Astrocyte (in vitro differentiated cells and primary cell): Measurements from ENCODE around the gene HGS.

Experiments
- CTCF ChIP-seq: IDR thresholded peaks from 2 replicates; pipeline ENCODE4 v1.5.1; 2011; ENCODE audit warnings: low read depth, mild to moderate bottlenecking, inconsistent platforms, low read length, moderate library complexity; ENCODE audit not compliant: insufficient read depth
- EZH2 ChIP-seq: IDR thresholded peaks from 2 replicates; pipeline ENCODE4 v1.6.1; 2012; ENCODE audit warnings: mild to moderate bottlenecking, low read length, inconsistent platforms; ENCODE audit not compliant: insufficient read depth

DNA sequence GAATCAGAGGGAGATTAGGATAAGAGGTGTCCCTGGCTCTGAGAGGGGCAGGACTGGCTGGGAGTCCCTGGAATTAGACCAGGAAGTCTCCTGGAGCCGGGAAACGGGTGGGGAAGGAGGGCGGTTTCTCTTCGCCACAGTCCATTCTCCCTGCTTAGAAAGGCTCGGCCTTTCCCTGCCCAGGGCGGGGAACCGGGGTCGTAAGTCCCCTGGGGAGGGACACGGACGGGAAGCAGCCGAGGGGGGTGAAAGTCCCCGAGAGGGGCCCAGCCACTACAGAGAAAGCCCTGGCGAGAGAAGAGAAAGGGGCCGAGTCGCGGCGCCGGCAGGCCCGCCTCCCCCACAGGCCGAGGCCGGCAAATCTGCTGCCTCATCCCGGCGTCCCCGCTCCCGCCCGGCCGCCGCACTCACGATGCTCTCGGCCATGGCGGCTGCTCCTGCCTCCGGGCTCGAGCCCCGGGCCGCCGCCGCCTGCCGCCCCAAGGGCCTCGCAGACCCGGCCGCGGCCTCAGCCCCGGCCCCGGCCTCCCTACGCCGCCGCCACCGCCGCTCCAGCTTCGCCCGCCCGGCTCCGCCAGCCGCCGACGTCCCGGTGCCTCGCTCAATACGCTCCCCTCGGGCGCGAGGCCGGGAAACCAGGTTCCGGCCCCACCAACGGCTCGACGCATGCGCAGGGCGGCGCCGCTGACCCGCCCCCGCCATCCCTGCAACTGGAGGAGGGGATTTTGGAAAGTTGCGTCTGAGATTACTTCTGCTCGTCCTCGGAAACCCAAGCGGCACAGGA is 47.1 kb upstream of the HGS start, which contains the start of the genes NPLOC4 and TSPAN10:
- TF ChIP-seq CTCF = no peak
- no peak for TF ChIP-seq EZH2
